GM19023 (cell line): ENCODE results near the gene SCARB1.

Experiments used
- ATAC-seq: cut with Tn5 transposase; IDR thresholded peaks from one replicate; pipeline ENCODE4 v1.9.1; 2021; ENCODE audit warnings: mild to moderate bottlenecking, moderate library complexity; ENCODE audit not compliant: unreplicated experiment

Gene SCARB1

GRCh38 chr12:124822218-124822617 lies 41.4 kb downstream of the SCARB1 start:
- no peak for ATAC-seq

GRCh38 chr12:124821252-124822200 lies 42.1 kb downstream of the SCARB1 start:
- ATAC-seq = no peak

- no peak for ATAC-seq
Measured at GRCh38 chr12:124820199-124820598, 43.5 kb downstream of the SCARB1 start.

- ATAC-seq = no peak
Measured at GRCh38 chr12:124819525-124819924, 44.1 kb downstream of the SCARB1 start.

- no peak for ATAC-seq
Measured at GRCh38 chr12:124819080-124819479, 44.6 kb downstream of the SCARB1 start.

GRCh38 chr12:124817076-124818000 lies 46.3 kb downstream of the SCARB1 start:
- no peak for ATAC-seq

GRCh38 chr12:124816295-124816854 lies 47.3 kb downstream of the SCARB1 start:
- no peak for ATAC-seq

- ATAC-seq = no peak
Measured at GRCh38 chr12:124814741-124815613, 48.7 kb downstream of the SCARB1 start.

GRCh38 chr12:124813782-124814181 lies 49.9 kb downstream of the SCARB1 start:
- ATAC-seq = no peak

GRCh38 chr12:124812979-124813378 lies 50.7 kb downstream of the SCARB1 start:
- no peak for ATAC-seq

- no peak for ATAC-seq
Measured at GRCh38 chr12:124812356-124812755, 51.3 kb downstream of the SCARB1 start.

- no peak for ATAC-seq
Measured at GRCh38 chr12:124811633-124812032, 52.0 kb downstream of the SCARB1 start.

GRCh38 chr12:124809878-124810277 lies 53.8 kb downstream of the SCARB1 start:
- ATAC-seq = no peak

GRCh38 chr12:124809391-124809790 lies 54.3 kb downstream of the SCARB1 start:
- no peak for ATAC-seq

GRCh38 chr12:124808272-124808671 lies 55.4 kb downstream of the SCARB1 start:
- ATAC-seq = no peak

- no peak for ATAC-seq
Measured at GRCh38 chr12:124805876-124806668, 57.6 kb downstream of the SCARB1 start.

GRCh38 chr12:124805050-124805449 lies 58.6 kb downstream of the SCARB1 start:
- no peak for ATAC-seq

- ATAC-seq = no peak
Measured at GRCh38 chr12:124804011-124804621, 59.5 kb downstream of the SCARB1 start.

- ATAC-seq = no peak
Measured at GRCh38 chr12:124802361-124802760, 61.3 kb downstream of the SCARB1 start.
